HG02763 (cell line): ENCODE data around the gene TCP11L1.
"Not testable (repeated sequence)": the region's sequence is repeated elsewhere in the genome, so short reads cannot be mapped to it uniquely, and the experiment has no call there.

Experiments used
- ATAC-seq: cut with Tn5 transposase; IDR thresholded peaks from one replicate; pipeline ENCODE4 v1.9.1; 2021; ENCODE audit warnings: mild to moderate bottlenecking, moderate library complexity; ENCODE audit not compliant: unreplicated experiment

Gene TCP11L1

GRCh38 chr11:33064866-33065265 lies 25.5 kb downstream of the TCP11L1 start:
- ATAC-seq: no peak

GRCh38 chr11:33065445-33066178 lies 26.2 kb downstream of the TCP11L1 start:
- peak; percentile 51 for ATAC-seq

GRCh38 chr11:33067294-33067693 lies 27.9 kb downstream of the TCP11L1 start:
- ATAC-seq: no peak

GRCh38 chr11:33068611-33069340 lies 29.4 kb downstream of the TCP11L1 start:
- ATAC-seq: no peak

- ATAC-seq: no peak
These were observed 33.1 kb downstream of the TCP11L1 start for GRCh38 chr11:33072465-33072864.

- no peak for ATAC-seq
These were observed 44.5 kb downstream of the TCP11L1 start for GRCh38 chr11:33083918-33084317.

- ATAC-seq: no peak
These were observed 46.6 kb downstream of the TCP11L1 start for GRCh38 chr11:33086017-33086416.

GRCh38 chr11:33089776-33090175 lies 50.4 kb downstream of the TCP11L1 start:
- no peak for ATAC-seq

- ATAC-seq: no peak
These were observed 54.8 kb downstream of the TCP11L1 start for GRCh38 chr11:33094157-33094556.

GRCh38 chr11:33103836-33104235 lies 64.5 kb downstream of the TCP11L1 start:
- no peak for ATAC-seq

- ATAC-seq: no peak
These were observed 70.0 kb downstream of the TCP11L1 start for GRCh38 chr11:33109294-33109895.

GRCh38 chr11:33110083-33110482 lies 70.7 kb downstream of the TCP11L1 start:
- ATAC-seq: no peak

GRCh38 chr11:33116535-33116934 lies 77.2 kb downstream of the TCP11L1 start:
- ATAC-seq: no peak

GRCh38 chr11:33122696-33123095 lies 83.3 kb downstream of the TCP11L1 start:
- ATAC-seq: not testable (repeated sequence)
